Trophoblast cell (in vitro differentiated cells and primary cell): Measurements from ENCODE around the gene LURAP1L.

ENCODE experiments used
- DNase-seq, 2 donors: peaks; one replicate each; pipeline ENCODE4 v3.0.0-alpha.2; 2016
- H2AFZ ChIP-seq: 2 replicates; pipeline ENCODE4 v1.6.1; 2013; ENCODE audit warnings: low read length, moderate library complexity, mild to moderate bottlenecking; ENCODE audit not compliant: insufficient read depth, poor library complexity
- H2AK5ac ChIP-seq: 2 replicates; pipeline ENCODE4 v1.6.1; 2013; ENCODE audit warnings: mild to moderate bottlenecking, low read length
- H2BK120ac ChIP-seq: 2 replicates; pipeline ENCODE4 v1.6.1; 2013; ENCODE audit warnings: low read length, mild to moderate bottlenecking, moderate library complexity; ENCODE audit not compliant: insufficient read depth, poor library complexity
- H2BK12ac ChIP-seq: 2 replicates; pipeline ENCODE4 v1.6.1; 2013; ENCODE audit warnings: mild to moderate bottlenecking, low read length, moderate library complexity
- H2BK5ac ChIP-seq: 2 replicates; pipeline ENCODE4 v1.6.1; 2013; ENCODE audit warnings: low read length, low read depth, moderate library complexity, mild to moderate bottlenecking; ENCODE audit not compliant: poor library complexity
- H3K14ac ChIP-seq: 2 replicates; pipeline ENCODE4 v1.6.1; 2013; ENCODE audit warnings: mild to moderate bottlenecking, low read length
- H3K18ac ChIP-seq: 2 replicates; pipeline ENCODE4 v1.6.1; 2013; ENCODE audit warnings: mild to moderate bottlenecking, low read length
- H3K23ac ChIP-seq: 2 replicates; pipeline ENCODE4 v1.6.1; 2013; ENCODE audit warnings: low read length
- H3K27ac ChIP-seq: 2 replicates; pipeline ENCODE4 v1.5.1; 2013; ENCODE audit warnings: low read depth, mild to moderate bottlenecking, inconsistent platforms, low read length, moderate library complexity
- H3K27me3 ChIP-seq: 2 replicates; pipeline ENCODE4 v1.6.1; 2013; ENCODE audit warnings: inconsistent platforms, mild to moderate bottlenecking, low read length, moderate library complexity; ENCODE audit not compliant: insufficient read depth
- H3K36me3 ChIP-seq, 2 experiments: 1 replicate in 1 of 2; 2 replicates in 1 of 2; pipeline ENCODE4 v1.6.1; 2013; ENCODE audit warnings: low read length in 2 of 2, mild to moderate bottlenecking in 2 of 2, moderate library complexity in 1 of 2; ENCODE audit not compliant: insufficient read depth in 2 of 2, control insufficient read depth in 1 of 2
- H3K4ac ChIP-seq: 2 replicates; pipeline ENCODE4 v1.6.1; 2013; ENCODE audit warnings: low read depth, mild to moderate bottlenecking, low read length, moderate library complexity
- H3K4me1 ChIP-seq, 2 experiments: 1 replicate in 1 of 2; 2 replicates in 1 of 2; pipeline ENCODE4 v1.6.1; 2013; ENCODE audit warnings: low read length in 2 of 2, mild to moderate bottlenecking in 2 of 2, moderate library complexity in 1 of 2; ENCODE audit not compliant: insufficient read depth in 2 of 2, control insufficient read depth in 1 of 2
- H3K4me2 ChIP-seq: 2 replicates; pipeline ENCODE4 v1.6.1; 2013; ENCODE audit warnings: inconsistent platforms, mild to moderate bottlenecking, low read length, moderate library complexity
- H3K4me3 ChIP-seq: 2 replicates; pipeline ENCODE4 v1.5.1; 2013; ENCODE audit warnings: mild to moderate bottlenecking, low read depth, low read length, inconsistent platforms
- H3K79me1 ChIP-seq: one replicate; pipeline ENCODE4 v1.6.1; 2013; ENCODE audit warnings: low read length
- H3K79me2 ChIP-seq: 2 replicates; pipeline ENCODE4 v1.6.1; 2013; ENCODE audit warnings: low read length, mild to moderate bottlenecking; ENCODE audit not compliant: control insufficient read depth, insufficient read depth, poor library complexity
- H3K9ac ChIP-seq: 2 replicates; pipeline ENCODE4 v1.6.1; 2013; ENCODE audit warnings: mild to moderate bottlenecking, low read length
- H3K9me3 ChIP-seq: 2 replicates; pipeline ENCODE4 v1.6.1; 2013; ENCODE audit warnings: low read depth, mild to moderate bottlenecking, control low read depth, inconsistent platforms, low read length; ENCODE audit not compliant: insufficient read depth
- H4K12ac ChIP-seq: 2 replicates; pipeline ENCODE4 v1.6.1; 2013; ENCODE audit warnings: low read depth, mild to moderate bottlenecking, low read length, moderate library complexity
- H4K8ac ChIP-seq: 2 replicates; pipeline ENCODE4 v1.6.1; 2013; ENCODE audit warnings: low read depth, mild to moderate bottlenecking, low read length, moderate library complexity
- H4K91ac ChIP-seq: one replicate; pipeline ENCODE4 v1.6.1; 2013; ENCODE audit warnings: low read depth, mild to moderate bottlenecking, low read length, moderate library complexity
- WGBS: extraction: QIAGEN DNeasy Blood & Tissue Kit; methylation state at CpG from one replicate; pipeline ENCODE4 v1.1.7; 2013; ENCODE audit warnings: missing lambda C conversion rate; ENCODE audit not compliant: insufficient read length, insufficient coverage; ENCODE audit errors: extremely low coverage; 5-methylcytosine and 5-hydroxymethylcytosine counted together

LURAP1L gene

DNA sequence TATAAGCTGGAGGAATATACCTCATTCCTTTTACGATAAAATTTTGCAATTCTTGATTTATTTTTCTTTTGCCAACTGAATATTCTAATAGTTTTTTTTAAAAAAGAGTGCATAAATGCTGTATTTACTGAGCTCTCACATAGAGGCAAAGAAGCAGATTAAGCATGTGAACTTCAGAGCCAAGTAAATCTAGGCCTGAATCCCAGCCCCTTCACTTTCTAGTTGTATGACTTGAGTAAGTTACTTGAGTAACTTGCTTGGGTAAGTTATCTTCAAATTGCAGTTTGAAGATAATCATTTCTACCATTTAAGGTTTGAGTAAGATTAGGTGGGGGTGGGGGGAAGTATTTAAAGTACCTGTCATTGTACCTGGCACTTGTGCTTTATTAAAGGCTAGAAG, 21.8 kb downstream of the LURAP1L start:
- Histone ChIP-seq H2AK5ac (no peak overlapping the region), H3K23ac (no peak overlapping the region), H2BK120ac (no peak overlapping the region), H3K4me2 (no peak overlapping the region), H3K4ac (no peak overlapping the region), H3K14ac (no peak overlapping the region), H2AFZ (no peak overlapping the region), H3K27ac (no peak overlapping the region), H4K8ac (no peak overlapping the region), H3K27me3 (no peaks in the 10 kb centered on the region), H2BK5ac (no peak overlapping the region), H3K9me3 (no peaks in the 10 kb centered on the region), H3K79me1 (no peaks in the 10 kb centered on the region), H3K18ac (no peak overlapping the region), H3K4me1 (no peaks in the 10 kb centered on the region), H3K36me3 (no peaks in the 10 kb centered on the region), H3K79me2 (no peaks in the 10 kb centered on the region), H3K4me3 (no peak overlapping the region), H2BK12ac (no peak overlapping the region), H4K91ac (no peak overlapping the region), H4K12ac (no peak overlapping the region), H3K9ac (no peak overlapping the region)
- DNase-seq, result no peak
- WGBS, result no CpG with 5 or more reads among the region's 1 CpG

DNA sequence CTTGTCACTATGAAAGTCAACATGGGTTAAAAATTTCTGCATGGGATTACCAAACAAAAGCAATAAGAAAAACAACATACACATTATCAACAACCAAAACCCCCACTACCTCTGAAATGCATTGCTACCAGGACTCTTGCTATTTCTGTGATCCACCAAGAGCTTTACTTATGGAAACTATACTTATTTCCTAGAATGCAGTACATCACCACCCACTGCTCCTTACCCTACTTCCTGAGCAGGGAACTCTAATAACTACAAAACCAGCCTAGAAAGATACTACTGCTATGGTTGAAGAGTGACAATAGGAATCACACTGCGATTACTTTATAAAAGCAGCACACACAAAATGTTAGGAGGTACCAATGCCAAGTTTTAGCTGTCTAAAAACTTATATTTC, 22.2 kb downstream of the LURAP1L start:
- Histone ChIP-seq H3K18ac (no peak overlapping the region), H3K9me3 (no peaks in the 10 kb centered on the region), H3K9ac (no peak overlapping the region), H3K27me3 (no peaks in the 10 kb centered on the region), H3K4me3 (no peak overlapping the region), H2AK5ac (no peak overlapping the region), H3K4ac (no peak overlapping the region), H2BK120ac (no peak overlapping the region), H2AFZ (no peak overlapping the region), H4K91ac (no peak overlapping the region), H3K79me1 (no peaks in the 10 kb centered on the region), H4K8ac (no peak overlapping the region), H3K4me1 (no peaks in the 10 kb centered on the region), H2BK5ac (no peak overlapping the region), H3K14ac (no peak overlapping the region), H3K36me3 (no peaks in the 10 kb centered on the region), H3K79me2 (no peaks in the 10 kb centered on the region), H3K27ac (no peak overlapping the region), H3K23ac (no peak overlapping the region), H3K4me2 (no peak overlapping the region), H2BK12ac (no peak overlapping the region), H4K12ac (no peak overlapping the region)
- no CpG with 5 or more reads among the region's 1 CpG for WGBS
- DNase-seq, result no peak

- no peak overlapping the region for H3K18ac ChIP-seq
- H2AFZ ChIP-seq, result no peak overlapping the region
- H3K23ac ChIP-seq, result no peak overlapping the region
- H3K27me3 ChIP-seq, result no peaks in the 10 kb centered on the region
- no peak overlapping the region for H3K14ac ChIP-seq
- no peaks in the 10 kb centered on the region for H3K4me1 ChIP-seq
- DNase-seq, result no peak
- H2BK5ac ChIP-seq, result no peak overlapping the region
- H3K4me3 ChIP-seq, result no peak overlapping the region
- H3K36me3 ChIP-seq, result no peaks in the 10 kb centered on the region
- H3K4ac ChIP-seq, result no peak overlapping the region
- H3K9ac ChIP-seq, result no peak overlapping the region
- no peak overlapping the region for H4K91ac ChIP-seq
- no peak overlapping the region for H4K8ac ChIP-seq
- no peaks in the 10 kb centered on the region for H3K79me2 ChIP-seq
- H3K79me1 ChIP-seq, result no peaks in the 10 kb centered on the region
- H2AK5ac ChIP-seq, result no peak overlapping the region
- no peak overlapping the region for H2BK120ac ChIP-seq
- H2BK12ac ChIP-seq, result no peak overlapping the region
- no CpG with 5 or more reads among the region's 1 CpG for WGBS
- no peak overlapping the region for H3K4me2 ChIP-seq
- H3K27ac ChIP-seq, result no peak overlapping the region
- H4K12ac ChIP-seq, result no peak overlapping the region
- no peaks in the 10 kb centered on the region for H3K9me3 ChIP-seq
Observed at GRCh38 chr9:12798066-12798770, 23.4 kb downstream of the LURAP1L start.

GRCh38 chr9:12801187-12801586, 26.4 kb downstream of the LURAP1L start:
- H3K4me3 ChIP-seq, result no peak overlapping the region
- no peak overlapping the region for H3K27ac ChIP-seq
- no peak overlapping the region for H3K4me2 ChIP-seq
- H3K23ac ChIP-seq, result no peak overlapping the region
- no peak overlapping the region for H4K12ac ChIP-seq
- no peaks in the 10 kb centered on the region for H3K79me1 ChIP-seq
- H3K14ac ChIP-seq, result no peak overlapping the region
- no peaks in the 10 kb centered on the region for H3K79me2 ChIP-seq
- no peak for DNase-seq
- H2AFZ ChIP-seq, result no peak overlapping the region
- H3K9me3 ChIP-seq, result no peaks in the 10 kb centered on the region
- no peak overlapping the region for H3K18ac ChIP-seq
- no peak overlapping the region for H2BK120ac ChIP-seq
- H3K4me1 ChIP-seq, result no peaks in the 10 kb centered on the region
- no peak overlapping the region for H2AK5ac ChIP-seq
- no CpG with 5 or more reads among the region's 2 CpGs for WGBS
- no peak overlapping the region for H2BK12ac ChIP-seq
- no peaks in the 10 kb centered on the region for H3K36me3 ChIP-seq
- no peak overlapping the region for H4K91ac ChIP-seq
- no peak overlapping the region for H2BK5ac ChIP-seq
- no peak overlapping the region for H3K4ac ChIP-seq
- no peak overlapping the region for H3K9ac ChIP-seq
- no peaks in the 10 kb centered on the region for H3K27me3 ChIP-seq
- H4K8ac ChIP-seq, result no peak overlapping the region
